ENCODE measurements around the gene ABHD17C.

DNA sequence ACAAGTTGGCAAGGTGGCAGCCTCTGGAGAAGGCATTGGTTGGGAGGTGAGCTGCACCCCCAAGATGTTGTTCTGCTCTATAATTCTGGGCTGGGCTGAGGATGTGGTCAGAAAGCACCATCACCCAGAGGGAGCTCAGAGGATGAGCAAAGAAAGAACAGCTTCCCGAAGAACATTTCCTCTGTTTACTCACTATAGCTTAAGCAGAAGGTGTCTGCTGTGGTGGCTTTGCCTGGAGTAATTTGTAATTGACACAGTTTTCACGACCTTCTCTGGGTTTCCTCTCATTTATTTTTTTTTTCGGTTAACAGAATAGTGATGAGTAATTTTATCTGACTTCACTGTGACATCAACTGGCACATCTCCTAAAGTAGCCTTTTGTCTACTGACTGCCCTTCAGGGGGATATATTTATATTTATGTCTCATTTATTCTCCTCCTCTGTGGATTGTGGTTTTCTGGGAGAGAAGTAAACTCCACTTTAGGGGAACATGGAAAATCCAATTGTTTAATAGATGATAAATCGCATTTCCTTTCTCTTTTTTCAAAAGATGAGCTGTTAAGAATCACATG lies 49.5 kb upstream of the ABHD17C start:
- TF ChIP-seq, protein P1, sequence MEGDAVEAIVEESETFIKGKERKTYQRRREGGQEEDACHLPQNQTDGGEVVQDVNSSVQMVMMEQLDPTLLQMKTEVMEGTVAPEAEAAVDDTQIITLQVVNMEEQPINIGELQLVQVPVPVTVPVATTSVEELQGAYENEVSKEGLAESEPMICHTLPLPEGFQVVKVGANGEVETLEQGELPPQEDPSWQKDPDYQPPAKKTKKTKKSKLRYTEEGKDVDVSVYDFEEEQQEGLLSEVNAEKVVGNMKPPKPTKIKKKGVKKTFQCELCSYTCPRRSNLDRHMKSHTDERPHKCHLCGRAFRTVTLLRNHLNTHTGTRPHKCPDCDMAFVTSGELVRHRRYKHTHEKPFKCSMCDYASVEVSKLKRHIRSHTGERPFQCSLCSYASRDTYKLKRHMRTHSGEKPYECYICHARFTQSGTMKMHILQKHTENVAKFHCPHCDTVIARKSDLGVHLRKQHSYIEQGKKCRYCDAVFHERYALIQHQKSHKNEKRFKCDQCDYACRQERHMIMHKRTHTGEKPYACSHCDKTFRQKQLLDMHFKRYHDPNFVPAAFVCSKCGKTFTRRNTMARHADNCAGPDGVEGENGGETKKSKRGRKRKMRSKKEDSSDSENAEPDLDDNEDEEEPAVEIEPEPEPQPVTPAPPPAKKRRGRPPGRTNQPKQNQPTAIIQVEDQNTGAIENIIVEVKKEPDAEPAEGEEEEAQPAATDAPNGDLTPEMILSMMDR (IDR thresholded peaks at IDR 0.05), result no peak
- TF ChIP-seq JUNB (IDR thresholded peaks at IDR 0.05) (no peak), RCOR1 (IDR thresholded peaks at IDR 0.05; ENCODE audit: low read depth, low read length) (no peak), EP300 (IDR thresholded peaks at IDR 0.05) (no peak), RAD21 (conservative IDR thresholded peaks at IDR 0.05 in 1 of 2, IDR thresholded peaks at IDR 0.05 in 1 of 2) (no peak)

All from A549 (cell line).